Measurements from ENCODE around the gene AKR7A2.
A peak's percentile ranks its signal among the peaks of the same experiment; 100 is the strongest.

The AKR7A2 gene

GRCh38 chr1:19317126-19317910, 5.4 kb upstream of the AKR7A2 start:
- no peak overlapping the region for H3K4me3 ChIP-seq (replicated peaks; ENCODE audit: low read depth, low read length)
- H3K27me3 ChIP-seq (replicated peaks; ENCODE audit: control insufficient read depth, insufficient read depth, low read length): no peaks in the 10 kb centered on the region
- H3K36me3 ChIP-seq (ENCODE audit: control insufficient read depth, insufficient read depth, low read length): peaks cover 3% of the 10 kb centered on the region; the same call in 1 of the 2 replicates
- DNase-seq (ENCODE audit: extremely low read depth, insufficient read length): no peak
- no peak for TF ChIP-seq CTCF (IDR thresholded peaks at IDR 0.05; ENCODE audit: insufficient read depth, low read length, poor library complexity, severe bottlenecking)

- TF ChIP-seq CTCF (IDR thresholded peaks at IDR 0.05; ENCODE audit: insufficient read depth, low read length, poor library complexity, severe bottlenecking): no peak
- H3K4me3 ChIP-seq (replicated peaks; ENCODE audit: low read depth, low read length): no peak overlapping the region; the same call in 1 of the 2 replicates
- H3K36me3 ChIP-seq (ENCODE audit: control insufficient read depth, insufficient read depth, low read length): peaks cover 3% of the 10 kb centered on the region; the same call in 1 of the 2 replicates
- H3K27me3 ChIP-seq (replicated peaks; ENCODE audit: control insufficient read depth, insufficient read depth, low read length): no peaks in the 10 kb centered on the region
- peak; percentile 72 for DNase-seq (ENCODE audit: extremely low read depth, insufficient read length)
These were observed 3.6 kb upstream of the AKR7A2 start for GRCh38 chr1:19315378-19316198.

GRCh38 chr1:19313961-19314882, 2.3 kb upstream of the AKR7A2 start:
- peak; percentile 48 for DNase-seq (ENCODE audit: extremely low read depth, insufficient read length)
- no peak for TF ChIP-seq CTCF (IDR thresholded peaks at IDR 0.05; ENCODE audit: insufficient read depth, low read length, poor library complexity, severe bottlenecking)
- H3K4me3 ChIP-seq (replicated peaks; ENCODE audit: low read depth, low read length): no peak overlapping the region

GRCh38 chr1:19313636-19313959, 1.7 kb upstream of the AKR7A2 start:
- H3K4me3 ChIP-seq (replicated peaks; ENCODE audit: low read depth, low read length): peak overlapping the region; percentile 7; the same call in 1 of the 2 replicates
- no peaks in the 10 kb centered on the region for H3K27me3 ChIP-seq (replicated peaks; ENCODE audit: control insufficient read depth, insufficient read depth, low read length)
- peaks cover 3% of the 10 kb centered on the region; the same call in 1 of the 2 replicates for H3K36me3 ChIP-seq (ENCODE audit: control insufficient read depth, insufficient read depth, low read length)
- no peak for DNase-seq (ENCODE audit: extremely low read depth, insufficient read length)
- TF ChIP-seq CTCF (IDR thresholded peaks at IDR 0.05; ENCODE audit: insufficient read depth, low read length, poor library complexity, severe bottlenecking): no peak

More at GRCh38 chr1:19313961-19314882, 2.3 kb upstream of the AKR7A2 start:
- Histone ChIP-seq H3K36me3 (ENCODE audit: control insufficient read depth, insufficient read depth, low read length) (peaks cover 3% of the 10 kb centered on the region; the same call in 1 of the 2 replicates), H3K27me3 (replicated peaks; ENCODE audit: control insufficient read depth, insufficient read depth, low read length) (no peaks in the 10 kb centered on the region)
